HCT116 (cell line): ENCODE data around the gene JPT1. TPM values are rescaled to one million over a fixed set of nuclear protein-coding genes. Genes with fewer than 3 reads are reported as not detected.

Experiments used
- ATAC-seq: fragments of 200-7000 bp; cut with Tn5 transposase; 2 replicates; pipeline ENCODE4 v1.9.1; 2020; ENCODE audit warnings: mild to moderate bottlenecking, moderate library complexity
- BruUV-seq: library from RNA; stranded (reverse); fragments of 400-500 nt; replicated peaks from 2 replicates; lab custom pipeline; 2021; lab: Mats Ljungman, UMichigan
- CTCF ChIA-PET: fragments of 300-600 bp; sonication (Branson Sonifier 250); formaldehyde crosslinking; loops from one replicate; lab custom pipeline; 2021; ENCODE audit warnings: antibody characterized with exemption; lab: Charles Lee
- POLR2A ChIA-PET: fragments of 300-600, 350-600 bp; sonication (Branson Sonifier 250); formaldehyde crosslinking; loops from one replicate; lab custom pipeline; 2021; ENCODE audit warnings: antibody characterized with exemption; lab: Charles Lee
- RAD21 ChIA-PET, 2 experiments: fragments of 300-600 bp; sonication (Branson Sonifier 250); formaldehyde crosslinking; loops; one replicate each; lab custom pipeline; 2023; ENCODE audit warnings: low total read pairs in 2 of 2; ENCODE audit not compliant: uncharacterized antibody in 2 of 2, unreplicated experiment in 2 of 2, low non-redundant PET in 1 of 2; lab: Charles Lee
- DNase-seq: peaks from one replicate; pipeline ENCODE4 v3.0.0-alpha.2; 2010; ENCODE audit warnings: low read depth, low spot score
- H2AFZ ChIP-seq: fragments of 200-600 bp; shearing (Covaris generic), sonication (generic); 2 replicates; pipeline ENCODE4 v1.6.1; 2017; ENCODE audit warnings: low read depth, mixed run types, mixed read lengths, antibody characterized with exemption, low read length; ENCODE audit not compliant: poor library complexity, severe bottlenecking
- H3K27ac ChIP-seq: 2 replicates; pipeline ENCODE4 v1.5.1; 2012; ENCODE audit warnings: low read depth, low read length
- H3K27me3 ChIP-seq: fragments of 200-600 bp; sonication (generic); 2 replicates; pipeline ENCODE4 v1.6.1; 2016; ENCODE audit warnings: mixed run types, low read length, mixed read lengths; ENCODE audit not compliant: insufficient read depth
- H3K36me3 ChIP-seq, 2 experiments: fragments of 200-500 bp in 1 of 2; fragments of 200-600 bp in 1 of 2; sonication (Bioruptor generic) in 1 of 2; sonication (generic) in 1 of 2; 2 replicates each; pipeline versions ENCODE4 v1.5.1 to v1.6.1; 2014 to 2016; ENCODE audit warnings: low read length in 2 of 2, inconsistent platforms in 1 of 2, mixed read lengths in 1 of 2, mixed run types in 1 of 2; ENCODE audit not compliant: insufficient read depth in 2 of 2, control insufficient read depth in 1 of 2
- H3K4me1 ChIP-seq, 2 experiments: fragments of 200-600 bp in 1 of 2; sonication (generic) in 1 of 2; 2 replicates each; pipeline versions ENCODE4 v1.5.1 to v1.6.1; 2012 to 2017; ENCODE audit warnings: low read length in 2 of 2, inconsistent platforms in 1 of 2, mild to moderate bottlenecking in 1 of 2, mixed read lengths in 1 of 2, mixed run types in 1 of 2, moderate library complexity in 1 of 2; ENCODE audit not compliant: insufficient read depth in 2 of 2, control insufficient read depth in 1 of 2
- H3K4me2 ChIP-seq: fragments of 200-600 bp; sonication (generic); 2 replicates; pipeline ENCODE4 v1.6.1; 2017; ENCODE audit warnings: mixed run types, low read length, mixed read lengths
- H3K4me3 ChIP-seq, 2 experiments: fragments of 200-600 bp in 1 of 2; sonication (generic) in 1 of 2; replicated peaks in 1 of 2; 2 replicates each; pipeline ENCODE4 v1.5.1; 2011 to 2016; ENCODE audit warnings: low read length in 2 of 2, control low read depth in 1 of 2, low read depth in 1 of 2, mild to moderate bottlenecking in 1 of 2, mixed read lengths in 1 of 2, mixed run types in 1 of 2
- H3K79me2 ChIP-seq: fragments of 200-600 bp; sonication (generic); 2 replicates; pipeline ENCODE4 v1.6.1; 2017; ENCODE audit warnings: mild to moderate bottlenecking, mixed run types, low read length, moderate library complexity, mixed read lengths; ENCODE audit not compliant: insufficient read depth
- H3K9ac ChIP-seq: fragments of 200-600 bp; sonication (generic); 2 replicates; pipeline ENCODE4 v1.6.1; 2016; ENCODE audit warnings: low read length, mixed read lengths
- H3K9me2 ChIP-seq: fragments of 200-600 bp; sonication (generic), shearing (Covaris generic); 2 replicates; pipeline ENCODE4 v1.6.1; 2017; ENCODE audit warnings: mixed run types, mild to moderate bottlenecking, moderate library complexity; ENCODE audit not compliant: insufficient read depth
- H3K9me3 ChIP-seq, 2 experiments: fragments of 200-500 bp in 1 of 2; fragments of 200-600 bp in 1 of 2; sonication (Bioruptor generic) in 1 of 2; sonication (generic) in 1 of 2; 2 replicates each; pipeline ENCODE4 v1.6.1; 2014 to 2017; ENCODE audit warnings: low read length in 2 of 2, mixed read lengths in 2 of 2, inconsistent platforms in 1 of 2, low read depth in 1 of 2, mild to moderate bottlenecking in 1 of 2, mixed run types in 1 of 2, moderate library complexity in 1 of 2; ENCODE audit not compliant: control insufficient read depth in 1 of 2, insufficient read depth in 1 of 2
- H4K20me1 ChIP-seq: fragments of 200-600 bp; sonication (generic), shearing (Covaris generic); 2 replicates; pipeline ENCODE4 v1.6.1; 2017; ENCODE audit warnings: mixed run types, mild to moderate bottlenecking, moderate library complexity; ENCODE audit not compliant: insufficient read depth
- CBX3 ChIP-seq: IDR thresholded peaks from 2 replicates; pipeline ENCODE4 v1.6.1; 2012; ENCODE audit warnings: low read depth
- ELF1 ChIP-seq: IDR thresholded peaks from 2 replicates; pipeline ENCODE4 v1.6.1; 2012; ENCODE audit warnings: low read depth, borderline replicate concordance
- EZH2 ChIP-seq: fragments of 200-600 bp; sonication (generic); IDR thresholded peaks from 2 replicates; pipeline ENCODE4 v1.6.1; 2017; ENCODE audit warnings: antibody characterized with exemption, mixed run types
- FOSL1 ChIP-seq: IDR thresholded peaks from 2 replicates; pipeline ENCODE4 v1.6.1; 2012; ENCODE audit warnings: low read depth
- SP1 ChIP-seq: IDR thresholded peaks from 2 replicates; pipeline ENCODE4 v1.6.1; 2012; ENCODE audit warnings: low read depth
- YY1 ChIP-seq: IDR thresholded peaks from 2 replicates; pipeline ENCODE4 v1.6.1; 2011; ENCODE audit warnings: low read length, low read depth, moderate library complexity, mild to moderate bottlenecking; ENCODE audit not compliant: insufficient replicate concordance; ENCODE audit errors: extremely low read depth
- ZNF274 ChIP-seq: fragments of 200-500 bp; sonication (Bioruptor generic); IDR thresholded peaks from 2 replicates; pipeline ENCODE4 v1.6.1; 2014; ENCODE audit warnings: mild to moderate bottlenecking, low read depth, low read length, inconsistent platforms
- intact Hi-C: fragments of 100-400 bp; cut with micrococcal nuclease; formaldehyde crosslinking; loops from 2 replicates; pipeline ENCODE4 v1.10.0; 2022
- total RNA-seq: library from RNA; stranded (reverse); gene quantifications from one replicate; pipeline ENCODE4 v1.2.1, GENCODE V29; 2021; ENCODE audit not compliant: unreplicated experiment
- TF ChIP-seq, protein P1 (sequence below), 3 experiments: fragments of 200-600 bp in 1 of 3; sonication (generic) in 1 of 3; IDR thresholded peaks in 2 of 3; conservative IDR thresholded peaks in 1 of 3; 2 replicates each; pipeline ENCODE4 v1.5.1; 2012 to 2017; ENCODE audit warnings: low read depth in 2 of 3, low read length in 2 of 3, antibody characterized with exemption in 1 of 3, borderline replicate concordance in 1 of 3, control low read depth in 1 of 3, mild to moderate bottlenecking in 1 of 3, mixed read lengths in 1 of 3, mixed run types in 1 of 3, moderate library complexity in 1 of 3; ENCODE audit not compliant: insufficient read depth in 1 of 3

Gene JPT1
- total RNA-seq, 1 experiment from 2014 or later = 575 TPM

DNA sequence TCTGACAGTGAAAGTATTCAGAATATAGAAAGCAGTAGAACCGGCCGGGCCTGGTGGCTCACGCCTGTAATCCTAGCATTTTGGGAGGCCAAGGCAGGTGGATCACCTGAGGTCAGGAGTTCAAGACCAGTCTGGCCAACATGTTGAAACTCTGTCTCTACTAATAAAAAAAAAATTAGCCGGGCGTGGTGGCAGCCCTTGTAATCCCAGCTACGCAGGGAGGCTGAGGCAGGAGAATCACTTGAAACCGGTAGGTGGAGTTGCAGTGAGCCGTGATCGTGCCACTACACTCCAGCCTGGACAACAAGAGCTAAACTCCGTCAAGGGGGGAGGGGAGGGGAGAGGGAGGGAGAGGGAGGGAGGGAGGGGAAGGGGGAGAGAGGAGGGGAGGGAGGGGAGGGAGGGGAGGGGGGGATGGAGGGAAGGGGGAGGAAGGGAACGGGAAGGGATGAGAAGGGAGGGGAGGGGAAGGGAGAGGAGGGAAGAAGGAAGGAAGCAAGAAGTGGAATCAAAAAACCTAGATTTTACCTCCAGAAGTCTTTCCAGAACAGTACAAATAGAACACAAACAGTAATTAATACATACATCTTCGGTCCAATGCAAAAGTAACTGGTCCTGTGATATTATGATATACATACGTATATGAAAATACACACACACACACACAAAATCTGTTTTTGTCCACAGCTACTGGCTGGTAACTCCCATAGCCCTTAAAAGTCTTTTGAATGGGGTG lies 11.9 kb downstream of the JPT1 start:
- Histone ChIP-seq H3K4me3 (no peak overlapping the region), H3K27me3 (no peaks in the 10 kb centered on the region), H3K79me2 (peaks cover 92% of the 10 kb centered on the region), H3K27ac (no peak overlapping the region), H2AFZ (no peak overlapping the region), H3K4me1 (no peaks in the 10 kb centered on the region), H3K36me3 (peaks cover 80 to 86% of the 10 kb centered on the region in 2 experiments), H3K4me2 (no peak overlapping the region), H3K9ac (no peak overlapping the region)
- POLR2A ChIA-PET = interaction anchor here (0.6 kb wide), 2 partner anchors 53 to 66 kb away, joined by 3 to 4 read pairs; no protein-coding TSS in a partner anchor
- RAD21 ChIA-PET = no interaction called here
- BruUV-seq = no TSS peak
- CTCF ChIA-PET = no interaction called here
- no peak for DNase-seq
- no peak for TF ChIP-seq YY1
- no peak for TF ChIP-seq EZH2
- TF ChIP-seq, protein P1, sequence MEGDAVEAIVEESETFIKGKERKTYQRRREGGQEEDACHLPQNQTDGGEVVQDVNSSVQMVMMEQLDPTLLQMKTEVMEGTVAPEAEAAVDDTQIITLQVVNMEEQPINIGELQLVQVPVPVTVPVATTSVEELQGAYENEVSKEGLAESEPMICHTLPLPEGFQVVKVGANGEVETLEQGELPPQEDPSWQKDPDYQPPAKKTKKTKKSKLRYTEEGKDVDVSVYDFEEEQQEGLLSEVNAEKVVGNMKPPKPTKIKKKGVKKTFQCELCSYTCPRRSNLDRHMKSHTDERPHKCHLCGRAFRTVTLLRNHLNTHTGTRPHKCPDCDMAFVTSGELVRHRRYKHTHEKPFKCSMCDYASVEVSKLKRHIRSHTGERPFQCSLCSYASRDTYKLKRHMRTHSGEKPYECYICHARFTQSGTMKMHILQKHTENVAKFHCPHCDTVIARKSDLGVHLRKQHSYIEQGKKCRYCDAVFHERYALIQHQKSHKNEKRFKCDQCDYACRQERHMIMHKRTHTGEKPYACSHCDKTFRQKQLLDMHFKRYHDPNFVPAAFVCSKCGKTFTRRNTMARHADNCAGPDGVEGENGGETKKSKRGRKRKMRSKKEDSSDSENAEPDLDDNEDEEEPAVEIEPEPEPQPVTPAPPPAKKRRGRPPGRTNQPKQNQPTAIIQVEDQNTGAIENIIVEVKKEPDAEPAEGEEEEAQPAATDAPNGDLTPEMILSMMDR (IDR thresholded peaks at IDR 0.05 in 2 of 3, conservative IDR thresholded peaks at IDR 0.05 in 1 of 3; ENCODE audit: borderline replicate concordance in 1 of 3, insufficient read depth in 1 of 3, low read depth in 2 of 3, low read length in 2 of 3) = no peak
- no peak for TF ChIP-seq CBX3
- no peak for TF ChIP-seq ELF1
- TF ChIP-seq SP1 = no peak
- TF ChIP-seq FOSL1 = no peak
- no peak for TF ChIP-seq ZNF274
- TF ChIP-seq, all 23 proteins: peak for 0
- Histone ChIP-seq H3K9me2 (no peaks in the 10 kb centered on the region), H3K9me3 (no peaks in the 10 kb centered on the region), H4K20me1 (peaks cover 15% of the 10 kb centered on the region)
- ATAC-seq = no peak
- intact Hi-C loops = no loop called here
